Measurements from ENCODE around the gene SLC10A7. TPM values are rescaled to one million over a fixed set of nuclear protein-coding genes. Genes with fewer than 3 reads are reported as not detected.

The SLC10A7 gene
- total and polyA plus RNA-seq, 10 of the 15 experiments (the other 5 are each of a cell fraction or from before 2014, with no cell fraction given) = 4.6 to 23.7 (median 15.6) TPM

DNA sequence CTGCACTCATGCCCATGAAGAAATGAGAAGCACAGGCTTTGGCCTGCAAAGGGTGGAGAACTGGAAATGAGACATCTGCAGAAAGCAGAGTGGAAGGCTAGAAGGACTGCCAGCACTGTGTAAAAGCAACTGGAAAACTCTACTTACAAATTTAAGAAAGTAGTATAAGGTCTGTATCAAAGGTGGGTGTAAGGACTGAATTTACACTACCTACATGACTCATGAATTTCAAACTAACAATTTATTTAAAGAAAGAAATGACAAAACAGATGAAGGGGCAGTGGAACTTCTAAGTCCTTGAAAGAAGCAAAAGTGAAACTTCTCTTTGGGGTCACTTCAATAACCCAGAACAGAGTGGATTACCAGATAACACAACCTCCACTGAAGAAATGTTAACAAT, 71.2 kb downstream of the SLC10A7 start (continued):
- TF ChIP-seq MTA2 (IDR thresholded peaks at IDR 0.05; ENCODE audit: low read depth) (no peak), MXI1 (IDR thresholded peaks at IDR 0.05; ENCODE audit: low read depth, low read length) (no peak), ZNF687 (IDR thresholded peaks at IDR 0.05) (no peak), NFIC (IDR thresholded peaks at IDR 0.05; ENCODE audit: low read depth, low read length) (peak; percentile 32; the same call in 1 of the 2 replicates), FOXM1 (IDR thresholded peaks at IDR 0.05; ENCODE audit: low read depth, low read length) (no peak), JUNB (IDR thresholded peaks at IDR 0.05) (peak; percentile 66), RUNX3 (IDR thresholded peaks at IDR 0.05; ENCODE audit: low read length) (peak; percentile 5; the same call in 1 of the 2 replicates), GABPA (IDR thresholded peaks at IDR 0.05; ENCODE audit: low read depth) (no peak), ZNF622 (IDR thresholded peaks at IDR 0.05) (no peak), KDM1A (IDR thresholded peaks at IDR 0.05; ENCODE audit: borderline replicate concordance) (no peak), ZZZ3 (IDR thresholded peaks at IDR 0.05; ENCODE audit: control insufficient read depth, insufficient read length, low read depth) (no peak), MYB (IDR thresholded peaks at IDR 0.05; ENCODE audit: borderline replicate concordance, low read depth, low read length) (no peak), NFYB (IDR thresholded peaks at IDR 0.05; ENCODE audit: insufficient read depth, low read depth, low read length) (no peak), PBX3 (IDR thresholded peaks at IDR 0.05; ENCODE audit: insufficient replicate concordance, low read depth, low read length) (no peak), ZBTB40 (IDR thresholded peaks at IDR 0.05; ENCODE audit: borderline replicate concordance) (no peak), CBX5 (IDR thresholded peaks at IDR 0.05; ENCODE audit: low read depth) (0 out of 2 replicates have a peak, but pooled peaks have one; percentile 18), SUPT20H (IDR thresholded peaks at IDR 0.05; ENCODE audit: borderline replicate concordance, control insufficient read depth, low read depth, low read length) (no peak), MEF2B (IDR thresholded peaks at IDR 0.05; ENCODE audit: partially characterized antibody, poor library complexity, severe bottlenecking) (no peak), EED (IDR thresholded peaks at IDR 0.05; ENCODE audit: low read depth) (no peak), TCF7 (IDR thresholded peaks at IDR 0.05; ENCODE audit: borderline replicate concordance) (no peak)
